EL (cell line): Measurements from ENCODE around the gene POLE2.
A peak's percentile ranks its signal among the peaks of the same experiment; 100 is the strongest.
"Not testable (repeated sequence)": the region's sequence is repeated elsewhere in the genome, so short reads cannot be mapped to it uniquely, and the experiment has no call there.

ENCODE experiments used
- DNase-seq: peaks from one replicate; pipeline ENCODE4 v3.0.0-alpha.2; 2016

Gene POLE2

GRCh38 chr14:49657500-49657899 is 30.5 kb downstream of the POLE2 start:
- DNase-seq: not testable (repeated sequence)

GRCh38 chr14:49654511-49654910 is 33.5 kb downstream of the POLE2 start:
- no peak for DNase-seq

GRCh38 chr14:49653508-49653907 is 34.5 kb downstream of the POLE2 start:
- no peak for DNase-seq

- DNase-seq: no peak
Measured at GRCh38 chr14:49642163-49642562, 45.9 kb downstream of the POLE2 start.

GRCh38 chr14:49641697-49642129 is 46.3 kb downstream of the POLE2 start:
- peak; percentile 49 for DNase-seq

- no peak for DNase-seq
Measured at GRCh38 chr14:49640540-49641417, 47.2 kb downstream of the POLE2 start.

GRCh38 chr14:49637534-49638078 is 50.4 kb downstream of the POLE2 start:
- no peak for DNase-seq

GRCh38 chr14:49636866-49637265 is 51.1 kb downstream of the POLE2 start:
- DNase-seq: no peak

- peak; percentile 73 for DNase-seq
Measured at GRCh38 chr14:49634547-49635334, 53.3 kb downstream of the POLE2 start, which contains the start of gene DNAAF2. DNAAF2 (minus strand) TSS chr14:49635244; CDS start chr14:49635149, 95 bp downstream.

- DNase-seq: peak; percentile 96
Measured at GRCh38 chr14:49633640-49634546, 54.1 kb downstream of the POLE2 start.

- DNase-seq: no peak
Measured at GRCh38 chr14:49623941-49624839, 63.8 kb downstream of the POLE2 start.

GRCh38 chr14:49623387-49623786 is 64.6 kb downstream of the POLE2 start:
- DNase-seq: no peak

GRCh38 chr14:49622022-49622607 is 65.9 kb downstream of the POLE2 start:
- DNase-seq: peak; percentile 38

- peak; percentile 52 for DNase-seq
Measured at GRCh38 chr14:49621114-49621881, 66.7 kb downstream of the POLE2 start.

GRCh38 chr14:49620182-49621113 is 67.6 kb downstream of the POLE2 start, which contains the start of the genes MGAT2 and RPL36AL:
MGAT2 (plus strand) TSS chr14:49620799; CDS start chr14:49621269, 470 bp downstream.
RPL36AL (minus strand) TSS chr14:49620626; CDS start chr14:49619104, 1,522 bp downstream.
- DNase-seq: peak; percentile 99

GRCh38 chr14:49619730-49620129 is 68.3 kb downstream of the POLE2 start:
- no peak for DNase-seq

GRCh38 chr14:49619273-49619672 is 68.7 kb downstream of the POLE2 start:
- DNase-seq: not testable (repeated sequence)

GRCh38 chr14:49617852-49618519 is 70.0 kb downstream of the POLE2 start:
- no peak for DNase-seq
